ENCODE results near the gene IPO5.
"Not testable (repeated sequence)": the region's sequence is repeated elsewhere in the genome, so short reads cannot be mapped to it uniquely, and the experiment has no call there.

IPO5 gene

GRCh38 chr13:98019186-98019585 is 65.7 kb downstream of the IPO5 start:
- DNase-seq: no peak

- no peak for DNase-seq
Measured at GRCh38 chr13:98020271-98020670, 66.8 kb downstream of the IPO5 start.

GRCh38 chr13:98022210-98022609 is 68.7 kb downstream of the IPO5 start:
- no peak for DNase-seq

- no peak for DNase-seq
Measured at GRCh38 chr13:98025480-98026025, 72.1 kb downstream of the IPO5 start.

- DNase-seq: no peak
Measured at GRCh38 chr13:98026457-98026857, 73.0 kb downstream of the IPO5 start.

- DNase-seq: no peak
Measured at GRCh38 chr13:98032168-98032567, 78.7 kb downstream of the IPO5 start.

- no peak for DNase-seq
Measured at GRCh38 chr13:98033277-98034247, 80.1 kb downstream of the IPO5 start.

- DNase-seq: no peak
Measured at GRCh38 chr13:98035373-98035772, 81.9 kb downstream of the IPO5 start.

- DNase-seq: not testable (repeated sequence)
Measured at GRCh38 chr13:98036564-98037302, 83.3 kb downstream of the IPO5 start.

GRCh38 chr13:98039261-98039660 is 85.8 kb downstream of the IPO5 start:
- DNase-seq: no peak

GRCh38 chr13:98039964-98040363 is 86.5 kb downstream of the IPO5 start:
- DNase-seq: no peak

- no peak for DNase-seq
Measured at GRCh38 chr13:98041081-98041820, 87.8 kb downstream of the IPO5 start.

- no peak for DNase-seq
Measured at GRCh38 chr13:98044301-98044700, 90.8 kb downstream of the IPO5 start.

- DNase-seq: not testable (repeated sequence)
Measured at GRCh38 chr13:98047785-98048184, 94.3 kb downstream of the IPO5 start.

- no peak for DNase-seq
Measured at GRCh38 chr13:98048265-98048664, 94.8 kb downstream of the IPO5 start.

- DNase-seq: no peak
Measured at GRCh38 chr13:98050041-98050466, 96.6 kb downstream of the IPO5 start.

GRCh38 chr13:98052412-98052811 is 98.9 kb downstream of the IPO5 start:
- DNase-seq: no peak

- no peak for DNase-seq
Measured at GRCh38 chr13:98054301-98054700, 100.8 kb downstream of the IPO5 start.

GRCh38 chr13:98055623-98056022 is 102.1 kb downstream of the IPO5 start:
- no peak for DNase-seq

GRCh38 chr13:98056839-98057410 is 103.5 kb downstream of the IPO5 start:
- DNase-seq: no peak

GRCh38 chr13:98059276-98059675 is 105.8 kb downstream of the IPO5 start:
- DNase-seq: no peak

GRCh38 chr13:98060282-98060681 is 106.8 kb downstream of the IPO5 start:
- no peak for DNase-seq

- DNase-seq: no peak
Measured at GRCh38 chr13:98065468-98065867, 112.0 kb downstream of the IPO5 start.
